K562 (cell line): ENCODE data around the gene DNAJC1. TPM values are rescaled to one million over a fixed set of nuclear protein-coding genes. Genes with fewer than 3 reads are reported as not detected.
"Not testable (repeated sequence)": the region's sequence is repeated elsewhere in the genome, so short reads cannot be mapped to it uniquely, and the experiment has no call there.

Experiments used
- ATAC-seq: fragments of 200-7000 bp; cut with Tn5 transposase; 3 replicates; pipeline ENCODE4 v1.9.1; 2020; ENCODE audit warnings: moderate library complexity
- BruUV-seq: library from RNA; stranded (reverse); fragments of 400-500 nt; replicated peaks from 2 replicates; lab custom pipeline; 2021; lab: Mats Ljungman, UMichigan
- CTCF ChIA-PET: fragments of 300-600 bp; formaldehyde crosslinking; extraction: SDS; loops from one replicate; lab custom pipeline; 2021; ENCODE audit warnings: low intra/inter-chr PET ratio; lab: Yijun Ruan, JAX
- POLR2A ChIA-PET: fragments of 300-600, 350-650 bp; sonication (Branson Sonifier 250); formaldehyde crosslinking; extraction: SDS; loops from one replicate; lab custom pipeline; 2021; ENCODE audit warnings: antibody characterized with exemption, inconsistent platforms; lab: Yijun Ruan, JAX
- DNase-seq, 4 experiments: peaks; one replicate each; pipeline versions ENCODE4 v3.0.0 to v3.0.0-alpha.2; 2011 to 2018; ENCODE audit warnings: low spot score in 3 of 4, mixed read lengths in 3 of 4; ENCODE audit errors: extremely low read depth in 1 of 4
- FAIRE-seq: peaks from 2 replicates; lab custom pipeline; 2011; peaks lifted over from hg19 to GRCh38; lab: Jason Lieb, UNC
- H2AFZ ChIP-seq: 2 replicates; pipeline ENCODE4 v1.6.0; 2011; ENCODE audit warnings: low read depth, low read length, control low read depth, inconsistent platforms
- H3K27ac ChIP-seq: fragments of 200-600 bp; 3 replicates; pipeline ENCODE4 v1.8.0; 2011; ENCODE audit warnings: low read depth, mild to moderate bottlenecking, control low read depth, inconsistent platforms, low read length, moderate library complexity, mixed read lengths; ENCODE audit errors: extremely low read depth
- H3K27me3 ChIP-seq, 2 experiments: fragments of 300-600 bp in 1 of 2; 2 replicates in 1 of 2; 3 replicates in 1 of 2; pipeline versions ENCODE4 v1.6.0 to v1.8.0; 2011; ENCODE audit warnings: inconsistent platforms in 2 of 2, low read length in 2 of 2, mild to moderate bottlenecking in 1 of 2, mixed read lengths in 1 of 2, moderate library complexity in 1 of 2; ENCODE audit not compliant: control insufficient read depth in 2 of 2, insufficient read depth in 2 of 2
- H3K36me3 ChIP-seq: fragments of 300-600 bp; 3 replicates; pipeline ENCODE4 v1.8.0; 2011; ENCODE audit warnings: mild to moderate bottlenecking, low read length, inconsistent platforms; ENCODE audit not compliant: control insufficient read depth, insufficient read depth
- H3K4me1 ChIP-seq, 2 experiments: fragments of 200-600 bp in 1 of 2; replicated peaks in 1 of 2; 2 replicates in 1 of 2; 3 replicates in 1 of 2; pipeline versions ENCODE4 v1.5.1 to v1.8.0; 2011; ENCODE audit warnings: inconsistent platforms in 2 of 2, low read length in 2 of 2, mild to moderate bottlenecking in 1 of 2, mixed read lengths in 1 of 2, moderate library complexity in 1 of 2; ENCODE audit not compliant: control insufficient read depth in 2 of 2, insufficient read depth in 2 of 2
- H3K4me2 ChIP-seq: 2 replicates; pipeline ENCODE4 v1.6.1; 2011; ENCODE audit warnings: low read length, control low read depth, inconsistent platforms, mixed read lengths; ENCODE audit not compliant: insufficient read depth
- H3K4me3 ChIP-seq: fragments of 200-600 bp; sonication (generic), shearing (Covaris generic); 2 replicates; pipeline ENCODE4 v1.5.1; 2016; ENCODE audit warnings: control low read depth, inconsistent platforms
- H3K79me2 ChIP-seq: fragments of 200-600 bp; 3 replicates; pipeline ENCODE4 v1.8.0; 2011; ENCODE audit warnings: low read length, inconsistent platforms; ENCODE audit not compliant: control insufficient read depth, insufficient read depth
- H3K9ac ChIP-seq, 2 experiments: 2 replicates each; pipeline versions ENCODE4 v1.6.0 to v1.6.1; 2011; ENCODE audit warnings: low read depth in 2 of 2, low read length in 2 of 2, control low read depth in 1 of 2, inconsistent platforms in 1 of 2, mild to moderate bottlenecking in 1 of 2, mixed read lengths in 1 of 2; ENCODE audit not compliant: insufficient read depth in 1 of 2
- H3K9me1 ChIP-seq: one replicate; pipeline ENCODE4 v1.6.0; 2011; ENCODE audit warnings: inconsistent platforms, mild to moderate bottlenecking, low read length, moderate library complexity; ENCODE audit not compliant: control insufficient read depth, insufficient read depth
- H3K9me3 ChIP-seq: replicated peaks from 2 replicates; pipeline ENCODE4 v1.5.1; 2011; ENCODE audit warnings: low read depth, low read length, inconsistent platforms; ENCODE audit not compliant: control insufficient read depth, insufficient read depth
- H4K20me1 ChIP-seq: replicated peaks from 2 replicates; pipeline ENCODE4 v1.6.1; 2011; ENCODE audit warnings: low read length, inconsistent platforms, mixed read lengths; ENCODE audit not compliant: control insufficient read depth, insufficient read depth
- WGBS: fragments of 100-300 bp; shearing (Covaris generic); methylation state at CpG from one replicate; pipeline ENCODE4 v1.1.6; 2016; ENCODE audit warnings: low coverage, mixed read lengths; ENCODE audit not compliant: insufficient coverage; ENCODE audit errors: missing lambda C conversion rate; 5-methylcytosine and 5-hydroxymethylcytosine counted together
- in situ Hi-C: fragments of 300-500 bp; cut with MboI; formaldehyde crosslinking; loops from 4 replicates; pipeline ENCODE4 v1.15.0; 2018; ENCODE audit warnings: inconsistent platforms, mixed read lengths
- intact Hi-C: fragments of 100-400 bp; cut with micrococcal nuclease; formaldehyde crosslinking; loops from 2 replicates; pipeline ENCODE4 v1.14.2; 2022
- polyA plus RNA-seq, 8 experiments: library from polyadenylated mRNA; depleted of rRNA in 4 of 8; stranded (reverse) in 5 of 8; unstranded in 3 of 8; fragments of >200 nt; fragmentation: Nextera tagmentation in 2 of 8; fragmentation: Illumina TruSeq in 1 of 8; extraction: Ambion mirVana in 2 of 8; extraction: Trizol in 1 of 8; gene quantifications; 2 replicates each; pipeline versions ENCODE4 v1.2.1 to v1.2.3, GENCODE V29; 2011 to 2014; ENCODE audit warnings: inconsistent platforms in 1 of 8, missing spikeins in 1 of 8
- total RNA-seq, 7 experiments: library from RNA; depleted of rRNA in 6 of 7; stranded (reverse); fragments of >200 nt in 6 of 7; fragmentation: Illumina TruSeq in 2 of 7; extraction: Trizol in 2 of 7; gene quantifications; 2 replicates each; pipeline versions ENCODE4 v1.2.1 to v1.2.3, GENCODE V29; 2011 to 2021; ENCODE audit warnings: low replicate concordance in 1 of 7

DNAJC1 gene
- total and polyA plus RNA-seq, 9 of the 15 experiments (the other 6 are each of a cell fraction or from before 2014, with no cell fraction given), result 5.4 to 77.6 (median 40.3) TPM

DNA sequence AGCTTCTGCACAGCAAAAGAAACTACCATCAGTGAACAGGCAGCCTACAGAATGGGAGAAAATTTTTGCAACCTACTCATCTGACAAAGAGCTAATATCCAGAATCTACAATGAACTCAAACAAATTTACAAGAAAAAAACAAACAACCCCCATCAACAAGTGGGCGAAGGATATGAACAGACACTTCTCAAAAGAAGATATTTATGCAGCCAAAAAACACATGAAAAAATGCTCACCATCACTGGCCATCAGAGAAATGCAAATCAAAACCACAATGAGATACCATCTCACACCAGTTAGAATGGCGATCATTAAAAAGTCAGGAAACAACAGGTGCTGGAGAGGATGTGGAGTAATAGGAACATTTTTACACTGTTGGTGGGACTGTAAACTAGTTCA, 162.3 kb downstream of the DNAJC1 start:
- POLR2A ChIA-PET, ATAC-seq, CTCF ChIA-PET: not testable (repeated sequence)

DNA sequence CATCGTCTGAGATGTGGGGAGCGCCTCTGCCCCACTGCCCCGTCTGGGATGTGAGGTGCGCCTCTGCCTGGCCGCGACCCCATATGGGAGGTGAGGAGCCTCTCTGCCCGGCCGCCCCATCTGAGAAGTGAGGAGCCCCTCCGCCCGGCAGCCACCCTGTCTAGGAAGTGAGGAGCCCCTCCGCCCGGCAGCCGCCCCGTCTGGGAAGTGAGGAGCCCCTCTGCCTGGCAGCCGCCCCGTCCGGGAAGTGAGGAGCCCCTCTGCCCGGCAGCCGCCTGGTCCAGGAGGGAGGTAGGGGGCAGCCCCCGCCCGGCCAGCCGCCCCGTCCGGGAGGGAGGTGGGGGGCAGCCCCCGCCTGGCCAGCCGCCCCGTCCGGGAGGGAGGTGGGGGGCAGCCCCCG, 166.0 kb downstream of the DNAJC1 start:
- POLR2A ChIA-PET, DNase-seq, H3K9me3 ChIP-seq, H3K27me3 ChIP-seq, ATAC-seq, intact Hi-C loops, H3K36me3 ChIP-seq, H2AFZ ChIP-seq, in situ Hi-C loops, H3K27ac ChIP-seq, H3K9me1 ChIP-seq, H3K9ac ChIP-seq, H3K79me2 ChIP-seq, FAIRE-seq, H4K20me1 ChIP-seq, H3K4me3 ChIP-seq, H3K4me2 ChIP-seq, CTCF ChIA-PET, BruUV-seq, H3K4me1 ChIP-seq: not testable (repeated sequence)
- 98% methylated on average over 8 of the region's 29 CpGs for WGBS

More for the DNA sequence above, 162.3 kb downstream of the DNAJC1 start:
- FAIRE-seq, in situ Hi-C loops, H3K9me1 ChIP-seq, H2AFZ ChIP-seq, H3K4me3 ChIP-seq, intact Hi-C loops, H3K9ac ChIP-seq, H3K4me1 ChIP-seq, H3K27ac ChIP-seq, BruUV-seq, H3K27me3 ChIP-seq, DNase-seq, H3K4me2 ChIP-seq, H3K36me3 ChIP-seq, H3K79me2 ChIP-seq, H4K20me1 ChIP-seq, H3K9me3 ChIP-seq: not testable (repeated sequence)
- 92% methylated on average over 1 of the region's 2 CpGs for WGBS
